ENCODE measurements around the gene MAP3K5.

- TF ChIP-seq EP300 (IDR thresholded peaks at IDR 0.05) (no peak), CTCF (IDR thresholded peaks at IDR 0.05) (no peak), POLR2A (IDR thresholded peaks at IDR 0.05) (no peak)
These were observed 65.3 kb downstream of the MAP3K5 start for GRCh38 chr6:136726837-136727557.
